SK-N-SH (cell line): ENCODE data around the gene PKIB. TPM values are rescaled to one million over a fixed set of nuclear protein-coding genes. Genes with fewer than 3 reads are reported as not detected.

Experiments used
- CTCF ChIA-PET: fragments of 300-600, 350-600 bp; formaldehyde crosslinking; extraction: SDS; loops from one replicate; lab custom pipeline; 2021; lab: Yijun Ruan, JAX
- POLR2A ChIA-PET: fragments of 350-600 bp; sonication (Branson Sonifier 250); formaldehyde crosslinking; extraction: SDS; loops from one replicate; lab custom pipeline; 2020; ENCODE audit warnings: antibody characterized with exemption, inconsistent platforms; lab: Yijun Ruan, JAX
- DNase-seq: peaks from one replicate; pipeline ENCODE4 v3.0.0; 2012
- H2AFZ ChIP-seq: fragments of 200-600 bp; sonication (generic); 2 replicates; pipeline ENCODE4 v1.8.1; 2016; ENCODE audit warnings: antibody characterized with exemption, mild to moderate bottlenecking, low read depth
- H3F3A ChIP-seq: fragments of 200-600 bp; sonication (generic); replicated peaks from 2 replicates; pipeline ENCODE3; 2016; ENCODE audit warnings: antibody characterized with exemption, mild to moderate bottlenecking; ENCODE audit not compliant: insufficient read depth
- H3K27ac ChIP-seq, 2 experiments: fragments of 200-500 bp in 1 of 2; fragments of 200-600 bp in 1 of 2; sonication (Bioruptor generic) in 1 of 2; sonication (generic), shearing (Covaris generic) in 1 of 2; 2 replicates each; pipeline versions ENCODE4 v1.5.1 to v1.6.1; 2014 to 2016; ENCODE audit warnings: low read depth in 2 of 2, inconsistent platforms in 1 of 2, low read length in 1 of 2, mild to moderate bottlenecking in 1 of 2, mixed read lengths in 1 of 2
- H3K27me3 ChIP-seq: fragments of 200-600 bp; sonication (generic), shearing (Covaris generic); 2 replicates; pipeline ENCODE4 v1.6.1; 2016; ENCODE audit warnings: mixed run types; ENCODE audit not compliant: insufficient read depth
- H3K36me3 ChIP-seq, 2 experiments: fragments of 200-500 bp in 1 of 2; fragments of 200-600 bp in 1 of 2; sonication (Bioruptor generic) in 1 of 2; sonication (generic) in 1 of 2; replicated peaks in 1 of 2; 2 replicates each; pipeline versions ENCODE3 to v1.5.1; 2014 to 2016; ENCODE audit warnings: low read length in 1 of 2, mild to moderate bottlenecking in 1 of 2; ENCODE audit not compliant: insufficient read depth in 2 of 2, control insufficient read depth in 1 of 2
- H3K4me1 ChIP-seq, 2 experiments: fragments of 200-500 bp in 1 of 2; fragments of 200-600 bp in 1 of 2; sonication (Bioruptor generic) in 1 of 2; sonication (generic), shearing (Covaris generic) in 1 of 2; 2 replicates each; pipeline versions ENCODE4 v1.5.1 to v1.6.1; 2014 to 2016; ENCODE audit warnings: low read depth in 1 of 2, low read length in 1 of 2, mixed run types in 1 of 2; ENCODE audit not compliant: insufficient read depth in 2 of 2, control insufficient read depth in 1 of 2
- H3K4me2 ChIP-seq: fragments of 200-600 bp; sonication (generic), shearing (Covaris generic); 2 replicates; pipeline ENCODE4 v1.6.1; 2017; ENCODE audit warnings: mixed run types
- H3K4me3 ChIP-seq, 2 experiments: fragments of 200-500 bp in 1 of 2; fragments of 200-600 bp in 1 of 2; sonication (Bioruptor generic) in 1 of 2; sonication (generic), shearing (Covaris generic) in 1 of 2; 2 replicates each; pipeline versions ENCODE4 v1.5.1 to v1.8.1; 2014 to 2016; ENCODE audit warnings: low read depth in 2 of 2, inconsistent platforms in 1 of 2, low read length in 1 of 2, mild to moderate bottlenecking in 1 of 2, mixed read lengths in 1 of 2, moderate library complexity in 1 of 2
- H3K79me2 ChIP-seq: fragments of 200-600 bp; sonication (generic); 2 replicates; pipeline ENCODE4 v1.8.1; 2017; ENCODE audit warnings: mild to moderate bottlenecking; ENCODE audit not compliant: insufficient read depth
- H3K9ac ChIP-seq: fragments of 200-600 bp; sonication (generic); 2 replicates; pipeline ENCODE4 v1.6.1; 2017; ENCODE audit warnings: mixed run types
- H3K9me2 ChIP-seq: fragments of 200-600 bp; sonication (generic); 2 replicates; pipeline ENCODE4 v1.6.1; 2017; ENCODE audit warnings: mixed run types
- H3K9me3 ChIP-seq: fragments of 200-600 bp; sonication (generic); 2 replicates; pipeline ENCODE4 v1.6.1; 2017; ENCODE audit warnings: mixed run types, mild to moderate bottlenecking, moderate library complexity
- H4K20me1 ChIP-seq: fragments of 200-600 bp; sonication (generic); 2 replicates; pipeline ENCODE4 v1.6.1; 2017; ENCODE audit warnings: mild to moderate bottlenecking, mixed run types; ENCODE audit not compliant: insufficient read depth
- CHD2 ChIP-seq: fragments of 150-350 bp; IDR thresholded peaks from 2 replicates; pipeline ENCODE4 v1.6.1; 2018; ENCODE audit warnings: low read length; ENCODE audit not compliant: partially characterized antibody
- EP300 ChIP-seq, 2 experiments: IDR thresholded peaks; 2 replicates each; pipeline versions ENCODE4 v1.4.0 to v1.6.1; 2012; ENCODE audit warnings: borderline replicate concordance in 1 of 2, low read depth in 1 of 2, low read length in 1 of 2
- EZH2phosphoT487 ChIP-seq: fragments of 200-600 bp; sonication (generic); IDR thresholded peaks from 2 replicates; pipeline ENCODE4 v1.6.1; 2017; ENCODE audit warnings: low read depth, mixed run types, mild to moderate bottlenecking, antibody characterized with exemption, moderate library complexity, borderline replicate concordance
- FOXM1 ChIP-seq: IDR thresholded peaks from 2 replicates; pipeline ENCODE4 v1.4.0; 2012; ENCODE audit warnings: low read depth, mild to moderate bottlenecking
- MAX ChIP-seq: IDR thresholded peaks from 2 replicates; pipeline ENCODE4 v1.4.0; 2012; ENCODE audit warnings: low read depth
- NFIC ChIP-seq: IDR thresholded peaks from 2 replicates; pipeline ENCODE4 v1.4.0; 2012; ENCODE audit warnings: borderline replicate concordance
- NRF1 ChIP-seq: IDR thresholded peaks from 2 replicates; pipeline ENCODE4 v1.6.1; 2012; ENCODE audit warnings: low read depth, mild to moderate bottlenecking, low read length
- POLR2AphosphoS5 ChIP-seq: IDR thresholded peaks from 2 replicates; pipeline ENCODE4 v1.6.1; 2012; ENCODE audit warnings: low read depth, low read length
- RAD21 ChIP-seq: IDR thresholded peaks from 2 replicates; pipeline ENCODE4 v1.6.1; 2012; ENCODE audit warnings: mild to moderate bottlenecking, low read length
- RCOR1 ChIP-seq: fragments of 150-350 bp; IDR thresholded peaks from 2 replicates; pipeline ENCODE4 v1.6.1; 2017; ENCODE audit warnings: antibody characterized with exemption, low read length
- REST ChIP-seq: IDR thresholded peaks from 2 replicates; pipeline ENCODE4 v1.6.1; 2012; ENCODE audit warnings: mild to moderate bottlenecking, low read depth, low read length, moderate library complexity
- RFX5 ChIP-seq: IDR thresholded peaks from 2 replicates; pipeline ENCODE4 v1.6.1; 2012; ENCODE audit warnings: mild to moderate bottlenecking, improper control_type of control experiment, low read length
- RXRA ChIP-seq: IDR thresholded peaks from 2 replicates; pipeline ENCODE4 v1.4.0; 2012; ENCODE audit warnings: low read depth, mild to moderate bottlenecking, borderline replicate concordance
- SIN3A ChIP-seq: IDR thresholded peaks from 2 replicates; pipeline ENCODE4 v1.6.1; 2012; ENCODE audit warnings: low read depth, mild to moderate bottlenecking, low read length, moderate library complexity, borderline replicate concordance
- SMC3 ChIP-seq: IDR thresholded peaks from 2 replicates; pipeline ENCODE4 v1.6.1; 2012; ENCODE audit warnings: low read depth, low read length, improper control_type of control experiment
- TAF1 ChIP-seq: IDR thresholded peaks from 2 replicates; pipeline ENCODE4 v1.6.1; 2012; ENCODE audit warnings: low read depth, mild to moderate bottlenecking, low read length, moderate library complexity, borderline replicate concordance
- TCF12 ChIP-seq: IDR thresholded peaks from 2 replicates; pipeline ENCODE4 v1.4.0; 2012
- YY1 ChIP-seq: IDR thresholded peaks from 2 replicates; pipeline ENCODE4 v1.4.0; 2012; ENCODE audit warnings: low read depth, mild to moderate bottlenecking
- WGBS: methylation state at CpG from one replicate; pipeline ENCODE4 v1.1.6; 2017; ENCODE audit warnings: low lambda C conversion rate; 5-methylcytosine and 5-hydroxymethylcytosine counted together
- polyA plus RNA-seq, 3 experiments: library from polyadenylated mRNA; depleted of rRNA; stranded (reverse); fragments of >200 nt; gene quantifications; 2 replicates each; pipeline ENCODE4 v1.2.3, GENCODE V29; 2012
- TF ChIP-seq, protein P1 (sequence below): fragments of 150-350 bp; IDR thresholded peaks from 2 replicates; pipeline ENCODE4 v1.6.1; 2016; ENCODE audit warnings: mild to moderate bottlenecking, low read depth, low read length
- TF ChIP-seq, protein P2 (sequence below): IDR thresholded peaks from 2 replicates; pipeline ENCODE4 v1.4.0; 2012; ENCODE audit warnings: low read depth, borderline replicate concordance
- TF ChIP-seq, protein P3 (sequence below): IDR thresholded peaks from 2 replicates; pipeline ENCODE4 v1.4.0; 2012; ENCODE audit warnings: low read depth, borderline replicate concordance

The PKIB gene
- polyA plus RNA-seq, 1 of the 3 experiments (the other 2 are of a cell fraction) = 0.30 TPM

- Histone ChIP-seq H3K4me2 (no peak overlapping the region), H3K9me2 (no peaks in the 10 kb centered on the region), H3K4me3 (no peak overlapping the region), H3K27ac (no peak overlapping the region), H3K4me1 (no peaks in the 10 kb centered on the region), H3K27me3 (no peaks in the 10 kb centered on the region), H2AFZ (no peak overlapping the region), H3F3A (no peaks in the 10 kb centered on the region), H3K9ac (no peak overlapping the region), H3K9me3 (no peaks in the 10 kb centered on the region), H3K79me2 (no peaks in the 10 kb centered on the region), H3K36me3 (no peaks in the 10 kb centered on the region), H4K20me1 (no peaks in the 10 kb centered on the region)
- TF ChIP-seq NRF1 = no peak
- TF ChIP-seq TCF12 = no peak
- TF ChIP-seq EP300 (IDR thresholded peaks at IDR 0.05; ENCODE audit: borderline replicate concordance in 1 of 2, low read depth in 1 of 2, low read length in 1 of 2) = no peak
- 26% methylated on average over 3 of the region's 3 CpGs for WGBS
- ChIA-PET POLR2A (no interaction called here), CTCF (interaction anchor here (0.7 to 2.0 kb wide), 2 partner anchors 34 to 153 kb away, joined by 3 to 5 read pairs; no protein-coding TSS in a partner anchor)
- DNase-seq = no peak
Observed at GRCh38 chr6:122564230-122564629, 46.0 kb upstream of the PKIB start.

GRCh38 chr6:122565708-122566107 lies 44.5 kb upstream of the PKIB start:
- POLR2A ChIA-PET = no interaction called here
- CTCF ChIA-PET = interaction anchor here (0.6 kb wide), 1 partner anchor 337 kb away, joined by 3 read pairs; no protein-coding TSS in a partner anchor
- no peaks in the 10 kb centered on the region for H3K27me3 ChIP-seq
- H3K4me3 ChIP-seq = no peak overlapping the region
- no peak overlapping the region for H3K27ac ChIP-seq
- no peaks in the 10 kb centered on the region for H3K9me2 ChIP-seq
- H4K20me1 ChIP-seq = no peaks in the 10 kb centered on the region
- H3K9me3 ChIP-seq = no peaks in the 10 kb centered on the region
- H3K4me1 ChIP-seq = no peaks in the 10 kb centered on the region
- no peak for DNase-seq
- H3K36me3 ChIP-seq = no peaks in the 10 kb centered on the region
- TF ChIP-seq REST = no peak
- TF ChIP-seq NRF1 = no peak
- TF ChIP-seq, protein P1, sequence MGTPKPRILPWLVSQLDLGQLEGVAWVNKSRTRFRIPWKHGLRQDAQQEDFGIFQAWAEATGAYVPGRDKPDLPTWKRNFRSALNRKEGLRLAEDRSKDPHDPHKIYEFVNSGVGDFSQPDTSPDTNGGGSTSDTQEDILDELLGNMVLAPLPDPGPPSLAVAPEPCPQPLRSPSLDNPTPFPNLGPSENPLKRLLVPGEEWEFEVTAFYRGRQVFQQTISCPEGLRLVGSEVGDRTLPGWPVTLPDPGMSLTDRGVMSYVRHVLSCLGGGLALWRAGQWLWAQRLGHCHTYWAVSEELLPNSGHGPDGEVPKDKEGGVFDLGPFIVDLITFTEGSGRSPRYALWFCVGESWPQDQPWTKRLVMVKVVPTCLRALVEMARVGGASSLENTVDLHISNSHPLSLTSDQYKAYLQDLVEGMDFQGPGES = no peak
- no peak for TF ChIP-seq EP300 (IDR thresholded peaks at IDR 0.05; ENCODE audit: borderline replicate concordance in 1 of 2, low read depth in 1 of 2, low read length in 1 of 2)
- no peak for TF ChIP-seq RAD21
- no peak for TF ChIP-seq MAX
- TF ChIP-seq FOXM1 = no peak
- no peak for TF ChIP-seq SIN3A
- TF ChIP-seq, protein P2, sequence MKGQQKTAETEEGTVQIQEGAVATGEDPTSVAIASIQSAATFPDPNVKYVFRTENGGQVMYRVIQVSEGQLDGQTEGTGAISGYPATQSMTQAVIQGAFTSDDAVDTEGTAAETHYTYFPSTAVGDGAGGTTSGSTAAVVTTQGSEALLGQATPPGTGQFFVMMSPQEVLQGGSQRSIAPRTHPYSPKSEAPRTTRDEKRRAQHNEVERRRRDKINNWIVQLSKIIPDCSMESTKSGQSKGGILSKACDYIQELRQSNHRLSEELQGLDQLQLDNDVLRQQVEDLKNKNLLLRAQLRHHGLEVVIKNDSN = no peak
- no peak for TF ChIP-seq EZH2phosphoT487
- TF ChIP-seq, protein P3, sequence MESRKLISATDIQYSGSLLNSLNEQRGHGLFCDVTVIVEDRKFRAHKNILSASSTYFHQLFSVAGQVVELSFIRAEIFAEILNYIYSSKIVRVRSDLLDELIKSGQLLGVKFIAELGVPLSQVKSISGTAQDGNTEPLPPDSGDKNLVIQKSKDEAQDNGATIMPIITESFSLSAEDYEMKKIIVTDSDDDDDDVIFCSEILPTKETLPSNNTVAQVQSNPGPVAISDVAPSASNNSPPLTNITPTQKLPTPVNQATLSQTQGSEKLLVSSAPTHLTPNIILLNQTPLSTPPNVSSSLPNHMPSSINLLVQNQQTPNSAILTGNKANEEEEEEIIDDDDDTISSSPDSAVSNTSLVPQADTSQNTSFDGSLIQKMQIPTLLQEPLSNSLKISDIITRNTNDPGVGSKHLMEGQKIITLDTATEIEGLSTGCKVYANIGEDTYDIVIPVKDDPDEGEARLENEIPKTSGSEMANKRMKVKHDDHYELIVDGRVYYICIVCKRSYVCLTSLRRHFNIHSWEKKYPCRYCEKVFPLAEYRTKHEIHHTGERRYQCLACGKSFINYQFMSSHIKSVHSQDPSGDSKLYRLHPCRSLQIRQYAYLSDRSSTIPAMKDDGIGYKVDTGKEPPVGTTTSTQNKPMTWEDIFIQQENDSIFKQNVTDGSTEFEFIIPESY = no peak
- TF ChIP-seq YY1 = no peak
- TF ChIP-seq NFIC = no peak
- no peak for TF ChIP-seq SMC3
- TF ChIP-seq CHD2 = no peak
- no peak for TF ChIP-seq RXRA
- TF ChIP-seq RCOR1 = no peak
- TF ChIP-seq POLR2AphosphoS5 = no peak
- no peak for TF ChIP-seq RFX5
- TF ChIP-seq TAF1 = no peak
- TF ChIP-seq, all 33 proteins: peak for 0
- Histone ChIP-seq H2AFZ (no peak overlapping the region), H3K4me2 (no peak overlapping the region), H3F3A (no peaks in the 10 kb centered on the region), H3K79me2 (no peaks in the 10 kb centered on the region), H3K9ac (no peak overlapping the region)
